Nephron (organoid): ENCODE results near the gene ZNF230.

Experiments
- H3K27ac Mint-ChIP-seq, 3 experiments: 2 replicates each; pipeline ENCODE4 v1.8.0; 2020; ENCODE audit warnings: mixed read lengths in 3 of 3, mild to moderate bottlenecking in 2 of 3, moderate library complexity in 1 of 3
- H3K27me3 Mint-ChIP-seq: 2 replicates; pipeline ENCODE4 v1.8.0; 2021; ENCODE audit warnings: low read depth, mild to moderate bottlenecking, moderate library complexity, mixed read lengths
- H3K36me3 Mint-ChIP-seq: 2 replicates; pipeline ENCODE4 v1.8.0; 2020; ENCODE audit warnings: low read depth, mixed read lengths
- H3K4me1 Mint-ChIP-seq: 2 replicates; pipeline ENCODE4 v1.8.0; 2020; ENCODE audit warnings: mixed read lengths
- H3K4me3 Mint-ChIP-seq, 3 experiments: 2 replicates each; pipeline ENCODE4 v1.8.0; 2020; ENCODE audit warnings: mild to moderate bottlenecking in 3 of 3, mixed read lengths in 3 of 3, moderate library complexity in 2 of 3
- H3K9me3 Mint-ChIP-seq: 2 replicates; pipeline ENCODE4 v1.8.0; 2020; ENCODE audit warnings: mixed read lengths
- CTCF ChIP-seq, 3 experiments: fragments of 200-600 bp; sonication (generic); IDR thresholded peaks; one replicate each; pipeline ENCODE4 v1.5.0; 2021; ENCODE audit warnings: antibody characterized with exemption in 3 of 3; ENCODE audit not compliant: unreplicated experiment in 3 of 3

The ZNF230 gene

GRCh38 chr19:44002212-44002565 lies 568 bp upstream of the ZNF230 start:
- peaks cover 30% of the 10 kb centered on the region for H3K9me3 Mint-ChIP-seq
- TF ChIP-seq CTCF (IDR thresholded peaks at IDR 0.05; ENCODE audit: unreplicated experiment in 3 of 3), result no peak
- H3K27me3 Mint-ChIP-seq, result no peaks in the 10 kb centered on the region
- H3K4me3 Mint-ChIP-seq, result peak overlapping the region; percentile 98 to 99 (median 99)
- peaks cover 34% of the 10 kb centered on the region for H3K36me3 Mint-ChIP-seq
- peaks cover 19% of the 10 kb centered on the region for H3K4me1 Mint-ChIP-seq
- H3K27ac Mint-ChIP-seq, result peak overlapping the region; percentile 78 to 92 (median 91)

DNA sequence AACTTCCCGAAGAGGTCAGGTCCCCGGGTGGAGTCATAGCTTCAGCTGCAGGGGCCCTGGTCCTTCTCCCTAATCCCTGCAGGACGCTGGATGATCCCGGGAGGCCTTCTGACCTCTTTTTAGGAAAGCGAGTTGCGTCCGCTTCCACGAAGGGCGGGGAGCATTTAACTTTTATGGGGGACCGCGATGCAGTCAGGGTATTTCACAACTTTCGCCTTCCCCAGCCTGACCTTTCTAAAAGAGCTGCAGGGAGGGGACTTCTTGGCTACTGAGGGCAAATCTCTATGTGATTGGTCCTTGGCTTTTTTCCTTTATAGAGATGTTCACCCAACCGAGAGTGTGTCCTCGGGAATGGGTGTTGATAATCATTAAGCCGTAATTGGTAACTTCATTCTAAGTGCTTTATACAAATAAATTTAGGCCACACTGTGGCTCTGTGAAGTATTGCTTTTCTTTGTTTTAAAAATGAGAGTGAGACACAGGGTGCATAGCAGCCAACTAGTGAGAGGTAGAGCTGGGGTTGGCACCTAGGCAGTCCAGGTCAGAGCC lies 778 bp downstream of the ZNF230 start:
- Mint-ChIP-seq H3K9me3 (peaks cover 40% of the 10 kb centered on the region), H3K36me3 (peaks cover 34% of the 10 kb centered on the region), H3K27ac (peak overlapping the region; percentile 20 to 92 (median 54)), H3K4me3 (peak overlapping the region; percentile 98 to 99 (median 99)), H3K27me3 (no peaks in the 10 kb centered on the region), H3K4me1 (peaks cover 19% of the 10 kb centered on the region)
- TF ChIP-seq CTCF (IDR thresholded peaks at IDR 0.05; ENCODE audit: unreplicated experiment in 3 of 3), result no peak

GRCh38 chr19:44005973-44006372 lies 3.2 kb downstream of the ZNF230 start:
- H3K27me3 Mint-ChIP-seq, result no peaks in the 10 kb centered on the region
- H3K9me3 Mint-ChIP-seq, result peaks cover 61% of the 10 kb centered on the region
- TF ChIP-seq CTCF (IDR thresholded peaks at IDR 0.05; ENCODE audit: unreplicated experiment in 3 of 3), result no peak
- peaks cover 19% of the 10 kb centered on the region for H3K4me1 Mint-ChIP-seq
- peaks cover 56% of the 10 kb centered on the region for H3K36me3 Mint-ChIP-seq
- H3K27ac Mint-ChIP-seq, result no peak overlapping the region
- H3K4me3 Mint-ChIP-seq, result peak overlapping the region in 1 of 3 experiments; percentile 7

GRCh38 chr19:44007473-44007872 lies 4.7 kb downstream of the ZNF230 start:
- TF ChIP-seq CTCF (IDR thresholded peaks at IDR 0.05; ENCODE audit: unreplicated experiment in 3 of 3), result no peak
- Mint-ChIP-seq H3K27me3 (no peaks in the 10 kb centered on the region), H3K27ac (no peak overlapping the region), H3K4me3 (no peak overlapping the region), H3K9me3 (peaks cover 65% of the 10 kb centered on the region), H3K4me1 (peaks cover 12% of the 10 kb centered on the region), H3K36me3 (peaks cover 70% of the 10 kb centered on the region)

DNA sequence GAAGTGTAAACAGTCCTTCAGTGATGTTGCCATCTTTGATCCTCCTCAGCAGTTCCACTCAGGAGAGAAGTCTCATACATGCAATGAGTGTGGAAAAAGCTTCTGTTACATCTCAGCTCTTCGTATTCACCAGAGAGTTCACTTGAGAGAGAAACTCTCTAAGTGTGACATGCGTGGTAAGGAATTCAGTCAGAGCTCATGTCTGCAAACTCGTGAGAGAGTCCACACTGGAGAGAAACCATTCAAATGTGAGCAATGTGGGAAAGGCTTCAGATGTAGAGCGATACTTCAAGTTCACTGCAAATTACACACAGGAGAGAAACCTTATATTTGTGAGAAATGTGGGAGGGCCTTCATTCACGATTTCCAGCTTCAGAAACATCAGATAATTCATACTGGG lies 7.7 kb downstream of the ZNF230 start:
- Mint-ChIP-seq H3K9me3 (peaks cover 81% of the 10 kb centered on the region), H3K4me1 (no peaks in the 10 kb centered on the region), H3K27ac (no peak overlapping the region), H3K36me3 (peaks cover 83% of the 10 kb centered on the region), H3K27me3 (no peaks in the 10 kb centered on the region), H3K4me3 (no peak overlapping the region)
- TF ChIP-seq CTCF (IDR thresholded peaks at IDR 0.05; ENCODE audit: unreplicated experiment in 3 of 3), result no peak

DNA sequence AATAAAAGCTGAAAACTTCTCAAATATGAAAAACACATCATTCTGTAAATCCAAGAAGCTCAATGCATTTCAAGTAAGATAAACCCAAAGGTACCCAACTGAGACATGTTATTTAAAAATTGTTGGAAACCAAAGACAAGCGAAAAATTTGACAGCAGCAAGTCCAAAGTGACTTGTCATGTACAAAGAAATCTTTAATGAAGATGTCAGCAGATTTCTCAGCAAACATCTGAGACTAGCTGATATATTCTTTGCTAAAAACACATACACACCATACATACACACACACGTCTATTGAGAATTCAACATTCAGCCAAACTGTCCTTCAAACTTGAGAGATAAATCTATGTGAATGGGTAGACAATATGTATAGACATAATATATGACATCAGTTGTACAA lies 16.7 kb downstream of the ZNF230 start:
- peaks cover 1% of the 10 kb centered on the region for H3K36me3 Mint-ChIP-seq
- peaks cover 33% of the 10 kb centered on the region for H3K9me3 Mint-ChIP-seq
- H3K27me3 Mint-ChIP-seq, result no peaks in the 10 kb centered on the region
- no peak overlapping the region for H3K27ac Mint-ChIP-seq
- no peak for TF ChIP-seq CTCF (IDR thresholded peaks at IDR 0.05; ENCODE audit: unreplicated experiment in 3 of 3)
- peaks cover under 1% of the 10 kb centered on the region for H3K4me1 Mint-ChIP-seq
- no peak overlapping the region for H3K4me3 Mint-ChIP-seq
